Smooth muscle cell (in vitro differentiated cells): ENCODE measurements around the gene KCNJ16. TPM values are rescaled to one million over a fixed set of nuclear protein-coding genes. Genes with fewer than 3 reads are reported as not detected.

Experiments used
- DNase-seq: peaks from one replicate; lab custom pipeline; 2025; ENCODE audit not compliant: unreplicated experiment; lab: John Stamatoyannopoulos, UW
- H2AFZ ChIP-seq: fragments of 200-600 bp; sonication (generic); 2 replicates; pipeline ENCODE4 v1.6.0; 2016; ENCODE audit warnings: antibody characterized with exemption, low read depth, mild to moderate bottlenecking
- H3F3A ChIP-seq: fragments of 200-600 bp; sonication (generic); 2 replicates; pipeline ENCODE4 v1.6.0; 2017; ENCODE audit warnings: antibody characterized with exemption, low read depth
- H3K27ac ChIP-seq: fragments of 200-600 bp; sonication (generic); 2 replicates; pipeline ENCODE4 v1.5.1; 2016; ENCODE audit warnings: low read depth, mild to moderate bottlenecking
- H3K27me3 ChIP-seq: fragments of 200-600 bp; sonication (generic); 2 replicates; pipeline ENCODE4 v1.6.1; 2016; ENCODE audit warnings: low read depth, mild to moderate bottlenecking
- H3K36me3 ChIP-seq: fragments of 200-600 bp; sonication (generic); 2 replicates; pipeline ENCODE4 v1.5.1; 2016; ENCODE audit warnings: low read depth
- H3K4me1 ChIP-seq: fragments of 200-600 bp; sonication (generic); 2 replicates; pipeline ENCODE4 v1.5.1; 2016; ENCODE audit warnings: low read depth
- H3K4me2 ChIP-seq: fragments of 200-600 bp; sonication (generic); 2 replicates; pipeline ENCODE4 v1.6.0; 2016; ENCODE audit warnings: mild to moderate bottlenecking
- H3K4me3 ChIP-seq: fragments of 200-600 bp; sonication (generic); 2 replicates; pipeline ENCODE4 v1.5.1; 2016; ENCODE audit warnings: mild to moderate bottlenecking
- H3K79me2 ChIP-seq: fragments of 200-600 bp; sonication (generic); 2 replicates; pipeline ENCODE4 v1.6.0; 2016; ENCODE audit warnings: low read depth, mild to moderate bottlenecking
- H3K9ac ChIP-seq: fragments of 200-600 bp; sonication (generic); 2 replicates; pipeline ENCODE4 v1.6.0; 2016; ENCODE audit warnings: low read depth
- H3K9me3 ChIP-seq: fragments of 200-600 bp; sonication (generic); replicated peaks from 2 replicates; pipeline ENCODE4 v1.5.1; 2016; ENCODE audit warnings: low read depth
- H4K20me1 ChIP-seq: fragments of 200-600 bp; sonication (generic); 2 replicates; pipeline ENCODE4 v1.6.0; 2016; ENCODE audit warnings: low read depth
- CTCF ChIP-seq: fragments of 200-600 bp; sonication (generic); IDR thresholded peaks from 2 replicates; pipeline ENCODE4 v1.5.1; 2017; ENCODE audit warnings: borderline replicate concordance, mild to moderate bottlenecking, antibody characterized with exemption; ENCODE audit not compliant: insufficient read depth, poor library complexity, severe bottlenecking
- WGBS: methylation state at CpG from one replicate; pipeline ENCODE4 v1.1.7; 2016; ENCODE audit warnings: low lambda C conversion rate; 5-methylcytosine and 5-hydroxymethylcytosine counted together
- polyA plus RNA-seq: library from polyadenylated mRNA; unstranded; fragments of >200 nt; fragmentation: Nextera tagmentation; extraction: Ambion mirVana; gene quantifications from 2 replicates; pipeline ENCODE4 v1.2.1, GENCODE V29; 2016
- total RNA-seq: library from RNA; depleted of rRNA; stranded (reverse); fragments of >200 nt; gene quantifications from 2 replicates; pipeline ENCODE4 v1.2.3, GENCODE V29; 2014

Gene KCNJ16
- total and polyA plus RNA-seq, 2 experiments from 2014 or later: 0.09 TPM; not detected in 1

GRCh38 chr17:70084476-70084875, 9.5 kb downstream of the KCNJ16 start:
- Histone ChIP-seq H3K4me2 (no peak overlapping the region), H3K79me2 (no peaks in the 10 kb centered on the region), H3K4me3 (no peak overlapping the region), H3F3A (no peaks in the 10 kb centered on the region), H3K27ac (no peak overlapping the region), H3K4me1 (no peaks in the 10 kb centered on the region), H2AFZ (no peak overlapping the region), H3K9ac (no peak overlapping the region), H3K36me3 (no peaks in the 10 kb centered on the region), H3K27me3 (no peaks in the 10 kb centered on the region), H3K9me3 (no peaks in the 10 kb centered on the region), H4K20me1 (no peaks in the 10 kb centered on the region)
- TF ChIP-seq CTCF: no peak
- no peak for DNase-seq
- 55% methylated on average over 4 of the region's 4 CpGs for WGBS

GRCh38 chr17:70086516-70086915, 11.5 kb downstream of the KCNJ16 start:
- DNase-seq: no peak
- H3K36me3 ChIP-seq: no peaks in the 10 kb centered on the region
- no peaks in the 10 kb centered on the region for H3F3A ChIP-seq
- no peaks in the 10 kb centered on the region for H3K4me1 ChIP-seq
- 77% methylated on average over 2 of the region's 2 CpGs for WGBS
- H3K4me3 ChIP-seq: no peak overlapping the region
- H3K4me2 ChIP-seq: no peak overlapping the region
- H4K20me1 ChIP-seq: no peaks in the 10 kb centered on the region
- H3K9me3 ChIP-seq: no peaks in the 10 kb centered on the region
- H2AFZ ChIP-seq: no peak overlapping the region
- TF ChIP-seq CTCF: no peak
- H3K27ac ChIP-seq: no peak overlapping the region
- no peaks in the 10 kb centered on the region for H3K79me2 ChIP-seq
- H3K27me3 ChIP-seq: no peaks in the 10 kb centered on the region
- no peak overlapping the region for H3K9ac ChIP-seq

GRCh38 chr17:70089513-70090148, 14.6 kb downstream of the KCNJ16 start:
- no peaks in the 10 kb centered on the region for H3K79me2 ChIP-seq
- no peak overlapping the region for H3K27ac ChIP-seq
- WGBS: 36% methylated on average over 5 of the region's 5 CpGs
- DNase-seq: no peak
- H3K36me3 ChIP-seq: no peaks in the 10 kb centered on the region
- no peak overlapping the region for H3K4me2 ChIP-seq
- no peak overlapping the region for H3K9ac ChIP-seq
- H3K27me3 ChIP-seq: no peaks in the 10 kb centered on the region
- no peak for TF ChIP-seq CTCF
- H3K4me3 ChIP-seq: no peak overlapping the region
- no peaks in the 10 kb centered on the region for H3K9me3 ChIP-seq
- no peak overlapping the region for H2AFZ ChIP-seq
- H3K4me1 ChIP-seq: no peaks in the 10 kb centered on the region
- H4K20me1 ChIP-seq: no peaks in the 10 kb centered on the region
- no peaks in the 10 kb centered on the region for H3F3A ChIP-seq

GRCh38 chr17:70091005-70091568, 16.1 kb downstream of the KCNJ16 start:
- H3F3A ChIP-seq: no peaks in the 10 kb centered on the region
- no peaks in the 10 kb centered on the region for H3K36me3 ChIP-seq
- no peak overlapping the region for H3K9ac ChIP-seq
- WGBS: 71% methylated on average over 2 of the region's 2 CpGs
- no peaks in the 10 kb centered on the region for H3K79me2 ChIP-seq
- H2AFZ ChIP-seq: no peak overlapping the region
- no peak overlapping the region for H3K4me2 ChIP-seq
- H3K4me1 ChIP-seq: no peaks in the 10 kb centered on the region
- no peak for DNase-seq
- H3K27ac ChIP-seq: no peak overlapping the region
- TF ChIP-seq CTCF: no peak
- H4K20me1 ChIP-seq: no peaks in the 10 kb centered on the region
- no peaks in the 10 kb centered on the region for H3K9me3 ChIP-seq
- no peaks in the 10 kb centered on the region for H3K27me3 ChIP-seq
- H3K4me3 ChIP-seq: no peak overlapping the region
